Measurements from ENCODE around the gene PAQR7. TPM values are rescaled to one million over a fixed set of nuclear protein-coding genes. Genes with fewer than 3 reads are reported as not detected.

Gene PAQR7, protein sequence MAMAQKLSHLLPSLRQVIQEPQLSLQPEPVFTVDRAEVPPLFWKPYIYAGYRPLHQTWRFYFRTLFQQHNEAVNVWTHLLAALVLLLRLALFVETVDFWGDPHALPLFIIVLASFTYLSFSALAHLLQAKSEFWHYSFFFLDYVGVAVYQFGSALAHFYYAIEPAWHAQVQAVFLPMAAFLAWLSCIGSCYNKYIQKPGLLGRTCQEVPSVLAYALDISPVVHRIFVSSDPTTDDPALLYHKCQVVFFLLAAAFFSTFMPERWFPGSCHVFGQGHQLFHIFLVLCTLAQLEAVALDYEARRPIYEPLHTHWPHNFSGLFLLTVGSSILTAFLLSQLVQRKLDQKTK
- total RNA-seq, result 1 to 10 TPM; 5.2 to 6.3 TPM

DNA sequence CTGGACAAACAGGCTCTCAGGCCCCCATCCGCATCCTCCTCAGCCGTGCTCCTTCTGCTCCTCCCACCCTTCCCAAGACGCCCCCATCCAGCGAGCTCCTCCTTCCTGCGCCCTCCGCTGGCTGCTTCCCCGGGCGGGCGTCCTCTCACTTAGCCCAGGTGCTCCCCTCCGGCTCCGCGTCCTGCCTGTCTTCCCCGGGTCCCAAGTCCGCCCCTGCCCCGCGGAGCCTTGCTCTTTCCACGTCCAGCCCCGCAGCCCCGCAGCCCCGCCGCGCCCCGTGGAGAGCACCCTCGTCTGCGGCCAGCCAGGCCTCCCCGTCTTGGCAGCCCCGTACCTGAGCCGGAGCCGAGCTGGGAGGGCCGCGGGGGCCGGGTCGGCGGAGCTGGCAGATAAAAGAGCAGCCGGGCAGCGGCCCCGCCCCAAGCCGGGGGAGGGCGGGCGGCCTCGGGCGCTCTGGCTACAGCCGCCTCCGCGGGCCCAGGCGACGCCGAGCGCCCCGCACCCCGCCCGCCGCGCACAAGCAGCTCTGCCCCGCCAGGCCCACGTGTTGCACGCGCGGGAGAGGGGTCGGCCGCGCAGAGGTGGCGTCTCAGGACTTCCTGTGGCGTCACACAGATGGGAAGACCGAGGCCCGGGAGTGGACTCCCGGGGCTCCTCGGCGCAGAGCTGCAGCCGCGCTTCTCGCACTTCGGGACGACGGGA lies at the start of gene PAQR7:
Gene PAQR7, minus strand, starts transcription at position 555 of the 702 bp plus-strand sequence. CDS start 11,869 bp downstream, outside the sequence.
- peak; percentile 90 to 91 for ATAC-seq
- peak within 1 kb of the TSS; percentile 83 for H3K4me3 Mint-ChIP-seq
- no peaks in the 10 kb centered on the region for H3K9me3 Mint-ChIP-seq
- peaks cover 4 to 7% of the 10 kb centered on the region in 2 donors for H3K4me1 Mint-ChIP-seq (ENCODE audit: low read depth in 2 of 2)
- peak; percentile 82 for DNase-seq (ENCODE audit: low spot score)
- no peaks in the 10 kb centered on the region for H3K36me3 Mint-ChIP-seq
- no peaks in the 10 kb centered on the region for H3K27me3 Mint-ChIP-seq
- H3K27ac Mint-ChIP-seq, result peak within 1 kb of the TSS in 1 of 2 donors; percentile 41

GRCh38 chr1:25924454-25924853 lies 48.9 kb upstream of the PAQR7 start:
- Mint-ChIP-seq H3K4me1 (ENCODE audit: low read depth in 2 of 2) (peaks cover 14 to 17% of the 10 kb centered on the region in 2 donors), H3K27me3 (no peaks in the 10 kb centered on the region), H3K36me3 (no peaks in the 10 kb centered on the region), H3K4me3 (no peak overlapping the region), H3K9me3 (no peaks in the 10 kb centered on the region), H3K27ac (no peak overlapping the region)
- ATAC-seq (no peak), DNase-seq (ENCODE audit: low spot score) (no peak)

DNA sequence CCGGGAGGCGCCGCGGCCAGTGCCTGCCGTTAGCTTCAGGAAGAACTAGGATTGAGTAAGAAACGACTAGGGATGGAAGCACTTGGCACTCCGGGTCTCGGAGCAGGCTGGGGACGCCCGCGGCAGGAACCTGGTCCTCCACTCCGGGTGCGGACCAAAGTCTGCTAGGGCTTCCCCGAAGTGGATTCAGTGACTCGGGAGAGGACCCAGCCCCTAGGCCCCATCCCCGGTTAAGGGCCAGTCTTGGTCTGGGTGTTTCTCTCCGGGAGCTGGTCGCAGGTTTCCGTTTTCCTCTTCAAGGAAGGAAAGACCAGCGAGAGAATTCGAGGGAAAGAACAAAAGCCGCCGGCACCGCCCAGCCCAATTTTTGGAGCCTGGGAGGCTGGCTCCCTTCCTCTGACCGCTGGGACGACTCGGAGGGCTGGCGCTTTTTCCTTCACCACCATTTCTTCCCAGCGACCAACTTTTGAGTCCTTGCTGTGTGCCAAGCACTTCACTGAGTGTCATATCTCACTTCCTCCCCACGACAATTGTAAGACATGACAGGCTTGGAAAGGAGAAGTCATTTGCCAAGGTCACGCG lies 47.6 kb upstream of the PAQR7 start:
- Mint-ChIP-seq H3K27me3 (no peaks in the 10 kb centered on the region), H3K9me3 (no peaks in the 10 kb centered on the region), H3K4me3 (peak overlapping the region; percentile 84), H3K36me3 (no peaks in the 10 kb centered on the region), H3K27ac (no peak overlapping the region), H3K4me1 (ENCODE audit: low read depth in 2 of 2) (peaks cover 17 to 19% of the 10 kb centered on the region in 2 donors)
- no peak for DNase-seq (ENCODE audit: low spot score)
- ATAC-seq, result peak; percentile 43 to 52

GRCh38 chr1:25922056-25922970 lies 46.8 kb upstream of the PAQR7 start:
- H3K27me3 Mint-ChIP-seq, result no peaks in the 10 kb centered on the region
- no peak for DNase-seq (ENCODE audit: low spot score)
- no peaks in the 10 kb centered on the region for H3K36me3 Mint-ChIP-seq
- peak overlapping the region; percentile 84 for H3K4me3 Mint-ChIP-seq
- H3K9me3 Mint-ChIP-seq, result no peaks in the 10 kb centered on the region
- H3K27ac Mint-ChIP-seq, result no peak overlapping the region
- peaks cover 22 to 24% of the 10 kb centered on the region in 2 donors for H3K4me1 Mint-ChIP-seq (ENCODE audit: low read depth in 2 of 2)
- peak; percentile 78 to 88 for ATAC-seq

DNA sequence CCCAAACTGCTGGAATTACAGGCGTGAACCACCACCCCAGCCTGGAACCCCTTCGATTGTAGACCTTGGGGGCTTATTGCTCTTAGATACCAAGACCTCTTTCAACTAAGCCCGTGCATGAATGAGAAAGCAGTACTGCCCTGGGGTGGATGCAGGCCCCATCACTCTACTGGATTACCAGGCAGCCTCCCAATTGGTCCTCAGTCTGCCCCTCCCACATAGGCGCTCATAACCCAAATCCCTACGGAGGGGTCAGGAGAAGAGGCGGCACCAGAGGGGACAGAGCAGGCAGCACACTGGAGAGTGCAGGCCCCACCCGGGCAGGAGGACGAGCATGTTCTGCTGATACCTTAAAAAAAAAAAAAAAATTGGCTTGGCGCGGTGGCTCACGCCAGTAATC lies 43.1 kb upstream of the PAQR7 start:
- Mint-ChIP-seq H3K27ac (no peak overlapping the region), H3K9me3 (no peaks in the 10 kb centered on the region), H3K4me1 (ENCODE audit: low read depth in 2 of 2) (peaks cover 20 to 23% of the 10 kb centered on the region in 2 donors), H3K27me3 (no peaks in the 10 kb centered on the region), H3K4me3 (no peak overlapping the region), H3K36me3 (no peaks in the 10 kb centered on the region)
- DNase-seq (ENCODE audit: low spot score), result no peak
- ATAC-seq, result no peak

DNA sequence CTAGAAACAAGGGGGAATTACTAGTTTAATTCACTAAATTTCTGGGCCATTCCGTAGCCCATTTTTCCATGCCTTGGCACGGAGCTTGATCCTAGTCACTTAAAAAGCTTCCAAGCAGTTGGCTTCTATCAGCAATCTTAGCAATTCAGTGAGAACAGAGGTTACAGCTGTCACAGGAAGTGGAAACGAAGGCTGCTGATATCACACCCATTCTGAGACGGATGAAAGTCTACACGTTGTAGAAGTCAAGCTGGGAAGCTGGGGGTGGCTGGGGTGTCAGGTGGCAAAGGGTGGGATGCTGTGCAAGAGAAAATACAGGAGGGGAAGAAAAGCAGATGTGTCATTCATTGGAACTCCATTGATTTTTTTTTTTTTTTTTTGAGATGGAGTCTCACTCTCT lies 42.5 kb upstream of the PAQR7 start:
- ATAC-seq, result peak in 1 of 2 donors; percentile 54
- H3K4me3 Mint-ChIP-seq, result peak overlapping the region; percentile 42
- DNase-seq (ENCODE audit: low spot score), result no peak
- H3K27ac Mint-ChIP-seq, result peak overlapping the region in 1 of 2 donors; percentile 25
- H3K27me3 Mint-ChIP-seq, result no peaks in the 10 kb centered on the region
- H3K36me3 Mint-ChIP-seq, result no peaks in the 10 kb centered on the region
- peaks cover 17 to 18% of the 10 kb centered on the region in 2 donors for H3K4me1 Mint-ChIP-seq (ENCODE audit: low read depth in 2 of 2)
- H3K9me3 Mint-ChIP-seq, result no peaks in the 10 kb centered on the region

DNA sequence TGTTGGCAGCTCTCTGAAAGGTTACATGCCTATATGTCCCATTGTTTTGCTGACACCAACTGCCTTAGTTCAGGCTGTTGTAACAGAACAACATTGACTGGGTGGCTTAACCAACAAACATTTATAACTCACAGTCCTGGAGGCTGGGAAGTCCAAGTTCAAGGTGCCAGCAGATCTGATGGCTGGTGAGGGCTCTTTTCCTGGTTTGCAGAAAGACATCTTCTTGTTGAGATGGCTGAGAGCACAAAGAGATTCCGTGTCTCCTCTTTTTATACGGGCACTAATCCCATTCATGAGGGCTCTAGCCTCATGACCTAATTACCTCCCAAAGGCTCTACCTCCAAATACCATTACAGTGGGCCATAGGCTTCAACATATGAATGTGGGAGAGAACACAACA lies 41.0 kb upstream of the PAQR7 start:
- H3K4me1 Mint-ChIP-seq (ENCODE audit: low read depth in 2 of 2), result peaks cover 8 to 10% of the 10 kb centered on the region in 2 donors
- ATAC-seq, result no peak
- DNase-seq (ENCODE audit: low spot score), result no peak
- no peak overlapping the region for H3K27ac Mint-ChIP-seq
- no peaks in the 10 kb centered on the region for H3K27me3 Mint-ChIP-seq
- no peaks in the 10 kb centered on the region for H3K9me3 Mint-ChIP-seq
- H3K36me3 Mint-ChIP-seq, result no peaks in the 10 kb centered on the region
- H3K4me3 Mint-ChIP-seq, result no peak overlapping the region

GRCh38 chr1:25914074-25914995 lies 38.8 kb upstream of the PAQR7 start:
- Mint-ChIP-seq H3K27ac (no peak overlapping the region), H3K36me3 (no peaks in the 10 kb centered on the region), H3K4me3 (no peak overlapping the region), H3K9me3 (no peaks in the 10 kb centered on the region), H3K4me1 (ENCODE audit: low read depth in 2 of 2) (peaks cover 7 to 8% of the 10 kb centered on the region in 2 donors), H3K27me3 (no peaks in the 10 kb centered on the region)
- DNase-seq (ENCODE audit: low spot score) (no peak), ATAC-seq (no peak)

DNA sequence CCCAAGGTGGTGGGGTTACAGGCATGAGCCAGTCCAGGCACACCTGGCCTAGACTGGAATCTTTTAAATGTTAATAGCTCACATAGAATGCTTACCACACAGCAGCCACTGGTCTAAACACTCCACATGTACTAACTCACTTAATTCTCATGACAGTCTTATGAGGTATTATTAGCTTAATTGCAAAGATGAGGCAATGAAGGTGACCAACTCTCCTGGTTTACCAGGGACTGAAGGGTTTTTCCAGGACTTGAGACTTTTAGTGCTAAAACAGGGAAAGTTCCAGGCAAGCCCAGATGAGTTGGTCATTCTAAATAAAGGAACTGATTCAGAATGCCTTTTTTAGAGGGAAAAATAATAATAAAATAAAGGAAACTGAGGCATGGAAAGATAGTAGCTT lies 37.7 kb upstream of the PAQR7 start:
- Mint-ChIP-seq H3K27me3 (no peaks in the 10 kb centered on the region), H3K36me3 (no peaks in the 10 kb centered on the region)
- no peak for ATAC-seq

DNA sequence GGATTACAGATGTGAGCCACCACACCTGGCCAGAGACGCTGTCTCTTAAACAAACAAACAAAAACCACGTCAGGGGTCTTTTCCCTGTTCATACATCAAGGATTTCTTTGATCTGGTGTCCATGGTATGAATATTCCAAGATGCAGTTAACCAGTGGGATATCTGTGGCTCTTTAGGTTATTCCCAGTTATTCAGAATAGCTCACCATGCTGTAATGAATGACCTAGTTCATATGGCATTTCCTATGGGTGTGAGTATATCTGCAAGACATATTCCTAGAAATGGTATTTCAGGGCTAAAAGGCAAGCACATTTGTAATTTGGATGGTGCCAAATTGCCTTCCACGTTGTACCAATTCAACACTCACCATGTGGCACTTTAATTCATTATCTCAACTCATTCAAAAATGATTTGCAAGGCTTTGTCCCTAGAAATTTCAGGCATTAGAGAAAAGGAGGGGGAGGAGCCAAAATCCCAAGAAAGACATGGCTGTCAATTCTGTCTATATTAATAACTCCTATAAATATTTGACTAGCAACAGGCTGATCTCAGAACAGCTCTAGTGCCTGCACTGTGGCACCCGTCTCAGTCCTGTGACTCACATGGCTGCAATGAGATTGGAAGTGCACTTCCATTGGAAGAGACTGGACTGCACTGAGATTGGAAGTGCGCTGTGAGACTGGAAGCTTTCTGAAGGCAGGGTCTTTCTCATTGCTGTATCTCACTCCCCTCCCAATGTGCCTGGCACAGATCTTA lies 36.7 kb upstream of the PAQR7 start:
- ATAC-seq (no peak), DNase-seq (ENCODE audit: low spot score) (no peak)
- Mint-ChIP-seq H3K4me3 (no peak overlapping the region), H3K36me3 (no peaks in the 10 kb centered on the region), H3K27ac (no peak overlapping the region), H3K27me3 (no peaks in the 10 kb centered on the region), H3K9me3 (no peaks in the 10 kb centered on the region), H3K4me1 (ENCODE audit: low read depth in 2 of 2) (peaks cover 0 to 3% of the 10 kb centered on the region in 2 donors)

More for the DNA sequence above, 37.7 kb upstream of the PAQR7 start:
- no peak overlapping the region for H3K27ac Mint-ChIP-seq
- peaks cover 6 to 7% of the 10 kb centered on the region in 2 donors for H3K4me1 Mint-ChIP-seq (ENCODE audit: low read depth in 2 of 2)
- no peak for DNase-seq (ENCODE audit: low spot score)
- no peak overlapping the region for H3K4me3 Mint-ChIP-seq
- H3K9me3 Mint-ChIP-seq, result no peaks in the 10 kb centered on the region

DNA sequence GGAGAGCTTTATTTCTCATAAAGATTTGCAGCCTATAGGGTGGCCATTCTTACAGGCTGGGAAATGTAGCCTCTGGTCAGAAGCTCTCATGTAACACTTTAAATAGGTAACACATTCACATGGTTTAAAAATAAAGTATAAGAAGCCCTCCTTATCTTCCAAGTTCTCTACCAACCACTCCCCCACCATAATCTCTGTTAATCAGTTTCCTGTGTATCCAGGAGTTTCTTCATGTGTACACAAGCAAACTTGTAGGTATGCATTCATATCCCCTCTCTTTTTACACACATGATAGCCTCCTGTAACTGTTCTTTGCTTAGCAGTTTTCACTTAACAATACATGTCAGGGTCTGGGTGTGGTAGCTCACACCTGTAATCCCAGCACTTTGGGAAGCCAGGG lies 35.7 kb upstream of the PAQR7 start:
- Mint-ChIP-seq H3K27me3 (no peaks in the 10 kb centered on the region), H3K9me3 (no peaks in the 10 kb centered on the region), H3K36me3 (no peaks in the 10 kb centered on the region), H3K4me3 (no peak overlapping the region), H3K27ac (no peak overlapping the region), H3K4me1 (ENCODE audit: low read depth in 2 of 2) (peaks cover 0 to 7% of the 10 kb centered on the region in 2 donors)
- DNase-seq (ENCODE audit: low spot score) (no peak), ATAC-seq (no peak)

GRCh38 chr1:25909040-25909439 lies 33.5 kb upstream of the PAQR7 start:
- no peaks in the 10 kb centered on the region for H3K27me3 Mint-ChIP-seq
- peaks cover 12 to 18% of the 10 kb centered on the region in 2 donors for H3K4me1 Mint-ChIP-seq (ENCODE audit: low read depth in 2 of 2)
- H3K27ac Mint-ChIP-seq, result no peak overlapping the region
- H3K9me3 Mint-ChIP-seq, result no peaks in the 10 kb centered on the region
- DNase-seq (ENCODE audit: low spot score) (no peak), ATAC-seq (no peak)
- H3K4me3 Mint-ChIP-seq, result no peak overlapping the region
- H3K36me3 Mint-ChIP-seq, result peaks cover 10% of the 10 kb centered on the region
